ENCODE data around the gene CLNK. TPM values are rescaled to one million over a fixed set of nuclear protein-coding genes. Genes with fewer than 3 reads are reported as not detected.
"Not testable (repeated sequence)": the region's sequence is repeated elsewhere in the genome, so short reads cannot be mapped to it uniquely, and the experiment has no call there.

The CLNK gene
- total RNA-seq, 1 donor from 2014 or later = not detected

DNA sequence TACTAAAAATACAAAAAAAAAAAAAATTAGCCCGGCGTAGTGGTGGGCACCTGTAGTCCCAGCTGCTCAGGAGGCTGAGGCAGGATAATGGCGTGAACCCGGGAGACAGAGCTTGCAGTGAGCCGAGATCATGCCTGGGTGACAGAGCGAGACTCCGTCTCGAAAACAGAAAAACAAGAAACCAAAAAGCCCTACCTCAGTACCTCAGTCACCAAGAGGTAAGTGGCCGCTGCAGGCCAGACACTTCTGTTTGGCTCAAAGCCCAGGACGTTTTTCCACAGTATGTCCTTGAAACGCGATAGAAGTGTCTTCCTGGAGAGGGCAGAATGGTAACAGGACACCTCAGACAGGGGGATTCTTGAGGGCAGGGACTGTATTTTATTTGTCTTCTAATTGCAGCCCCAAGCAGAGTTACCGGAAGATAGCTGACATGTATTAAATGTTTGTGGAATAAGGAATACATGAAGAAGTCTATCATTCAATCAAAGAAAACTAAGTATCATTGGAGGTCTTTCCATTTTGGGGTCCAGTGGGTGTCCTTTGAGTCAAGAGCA lies 63.6 kb downstream of the CLNK start:
- no peak overlapping the region for H3K27ac ChIP-seq (replicated peaks)
- no peaks in the 10 kb centered on the region for H3K36me3 ChIP-seq
- no peak overlapping the region for H3K4me3 ChIP-seq
- no peaks in the 10 kb centered on the region for H3K9me3 ChIP-seq (replicated peaks)
- intact Hi-C loops (cut with micrococcal nuclease) = no loop called here
- TF ChIP-seq, protein P1, sequence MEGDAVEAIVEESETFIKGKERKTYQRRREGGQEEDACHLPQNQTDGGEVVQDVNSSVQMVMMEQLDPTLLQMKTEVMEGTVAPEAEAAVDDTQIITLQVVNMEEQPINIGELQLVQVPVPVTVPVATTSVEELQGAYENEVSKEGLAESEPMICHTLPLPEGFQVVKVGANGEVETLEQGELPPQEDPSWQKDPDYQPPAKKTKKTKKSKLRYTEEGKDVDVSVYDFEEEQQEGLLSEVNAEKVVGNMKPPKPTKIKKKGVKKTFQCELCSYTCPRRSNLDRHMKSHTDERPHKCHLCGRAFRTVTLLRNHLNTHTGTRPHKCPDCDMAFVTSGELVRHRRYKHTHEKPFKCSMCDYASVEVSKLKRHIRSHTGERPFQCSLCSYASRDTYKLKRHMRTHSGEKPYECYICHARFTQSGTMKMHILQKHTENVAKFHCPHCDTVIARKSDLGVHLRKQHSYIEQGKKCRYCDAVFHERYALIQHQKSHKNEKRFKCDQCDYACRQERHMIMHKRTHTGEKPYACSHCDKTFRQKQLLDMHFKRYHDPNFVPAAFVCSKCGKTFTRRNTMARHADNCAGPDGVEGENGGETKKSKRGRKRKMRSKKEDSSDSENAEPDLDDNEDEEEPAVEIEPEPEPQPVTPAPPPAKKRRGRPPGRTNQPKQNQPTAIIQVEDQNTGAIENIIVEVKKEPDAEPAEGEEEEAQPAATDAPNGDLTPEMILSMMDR (IDR thresholded peaks at IDR 0.05; ENCODE audit: borderline replicate concordance) = no peak
- DNase-seq = no peak
- peaks cover 35% of the 10 kb centered on the region for H3K27me3 ChIP-seq (ENCODE audit: low read depth)
- H3K4me1 ChIP-seq = no peaks in the 10 kb centered on the region

DNA sequence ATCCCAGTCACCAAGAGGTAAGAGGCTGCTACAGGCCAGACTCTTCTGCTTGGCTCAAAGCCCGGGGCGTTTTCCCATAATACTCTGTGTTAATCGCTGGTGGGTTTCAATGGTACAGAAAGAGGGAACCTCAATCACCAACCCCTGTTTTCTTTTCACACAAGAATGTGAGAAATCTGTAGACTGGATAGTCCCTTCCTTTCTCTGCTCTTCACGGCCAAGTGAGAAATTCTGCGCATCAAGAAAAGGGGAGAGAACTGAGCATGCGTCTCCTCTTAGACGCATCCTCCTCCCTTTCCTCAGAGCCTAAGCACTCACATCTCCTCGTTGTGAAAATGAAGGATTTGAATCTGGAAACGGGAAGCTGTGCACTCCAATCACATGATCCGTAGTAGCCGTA lies 64.7 kb downstream of the CLNK start:
- peaks cover 28% of the 10 kb centered on the region for H3K27me3 ChIP-seq (ENCODE audit: low read depth)
- intact Hi-C loops (cut with micrococcal nuclease) = no loop called here
- H3K4me3 ChIP-seq = no peak overlapping the region
- TF ChIP-seq, protein P1 (IDR thresholded peaks at IDR 0.05; ENCODE audit: borderline replicate concordance) = no peak
- no peaks in the 10 kb centered on the region for H3K36me3 ChIP-seq
- DNase-seq = no peak
- H3K9me3 ChIP-seq (replicated peaks) = no peaks in the 10 kb centered on the region
- H3K27ac ChIP-seq (replicated peaks) = no peak overlapping the region
- no peaks in the 10 kb centered on the region for H3K4me1 ChIP-seq

DNA sequence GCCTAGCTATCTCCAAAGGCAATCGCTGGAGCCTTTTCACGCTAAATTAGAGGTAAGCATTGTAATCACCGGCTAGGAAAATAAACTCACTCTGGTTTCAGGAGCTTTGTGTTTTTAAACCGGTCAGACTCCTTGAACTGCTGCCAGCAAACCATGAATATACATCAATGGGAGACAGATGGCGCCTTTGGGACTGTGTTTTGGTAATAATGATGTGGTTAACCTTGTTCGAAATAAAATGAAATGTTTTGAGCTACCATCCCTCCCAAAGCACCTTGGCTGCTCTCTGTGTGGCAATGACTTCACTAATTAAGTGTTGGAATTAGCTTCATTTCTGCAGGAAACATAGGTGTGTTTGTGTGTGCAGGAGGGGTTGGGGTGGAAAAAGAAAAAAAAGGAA lies 65.3 kb downstream of the CLNK start:
- Histone ChIP-seq H3K27ac (replicated peaks) (no peak overlapping the region), H3K4me1 (no peaks in the 10 kb centered on the region), H3K9me3 (replicated peaks) (no peaks in the 10 kb centered on the region), H3K4me3 (no peak overlapping the region), H3K27me3 (ENCODE audit: low read depth) (peaks cover 33% of the 10 kb centered on the region), H3K36me3 (no peaks in the 10 kb centered on the region)
- no peak for DNase-seq
- TF ChIP-seq, protein P1 (IDR thresholded peaks at IDR 0.05; ENCODE audit: borderline replicate concordance) = no peak
- intact Hi-C loops (cut with micrococcal nuclease) = no loop called here

DNA sequence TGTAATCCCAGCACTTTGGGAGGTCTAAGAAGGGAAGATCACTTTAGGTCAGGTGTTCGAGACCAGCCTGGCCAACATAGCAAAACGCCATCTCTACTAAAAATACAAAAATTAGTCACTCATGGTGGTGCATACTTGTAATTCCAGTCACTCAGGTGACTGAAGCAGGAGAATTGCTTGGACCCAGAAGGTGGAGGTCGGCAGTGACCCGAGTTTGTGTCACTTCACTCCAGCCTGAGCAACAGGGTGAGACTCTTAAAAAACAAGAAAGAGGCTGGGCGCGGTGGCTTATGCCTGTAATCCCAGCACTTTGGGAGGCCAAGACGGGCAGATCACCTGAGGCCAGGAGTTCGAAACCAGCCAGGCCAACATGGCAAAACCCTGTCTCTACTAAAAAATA lies 69.6 kb downstream of the CLNK start:
- H3K4me1 ChIP-seq; H3K27ac ChIP-seq (replicated peaks); H3K36me3 ChIP-seq; DNase-seq; H3K4me3 ChIP-seq; H3K9me3 ChIP-seq (replicated peaks); intact Hi-C loops (cut with micrococcal nuclease): not testable (repeated sequence)
- peaks cover 18% of the 10 kb centered on the region for H3K27me3 ChIP-seq (ENCODE audit: low read depth)

DNA sequence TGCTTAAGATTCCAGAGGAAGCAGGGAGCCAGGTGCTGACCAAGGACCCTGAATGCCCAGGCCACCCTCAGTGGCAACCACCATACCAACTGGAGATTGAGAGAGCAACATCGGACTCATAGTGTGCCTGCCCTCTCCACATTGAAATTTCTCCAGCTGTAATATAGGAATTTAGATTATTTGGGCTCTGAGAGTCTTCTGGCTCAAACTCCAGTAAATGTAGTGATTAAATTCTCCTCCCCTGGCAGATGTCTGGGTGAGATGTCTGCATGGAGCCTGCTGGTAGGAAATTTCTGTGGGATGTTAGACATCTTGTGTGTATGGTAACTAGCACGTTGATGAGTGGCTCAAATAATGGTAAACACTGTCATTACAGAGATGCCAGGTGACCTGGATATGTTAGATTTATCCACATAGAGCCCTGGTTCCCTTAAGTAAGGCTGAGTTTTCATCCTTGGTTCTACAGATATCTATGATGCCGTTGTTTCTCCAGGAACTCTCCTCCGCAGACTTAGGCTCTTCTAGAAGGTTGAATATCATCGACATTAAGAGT lies 70.6 kb downstream of the CLNK start:
- H3K4me3 ChIP-seq = no peak overlapping the region
- TF ChIP-seq, protein P1 (IDR thresholded peaks at IDR 0.05; ENCODE audit: borderline replicate concordance) = no peak
- H3K4me1 ChIP-seq = no peaks in the 10 kb centered on the region
- H3K9me3 ChIP-seq (replicated peaks) = no peaks in the 10 kb centered on the region
- peaks cover 14% of the 10 kb centered on the region for H3K27me3 ChIP-seq (ENCODE audit: low read depth)
- no peak overlapping the region for H3K27ac ChIP-seq (replicated peaks)
- H3K36me3 ChIP-seq = no peaks in the 10 kb centered on the region
- DNase-seq = no peak
- intact Hi-C loops (cut with micrococcal nuclease) = no loop called here

DNA sequence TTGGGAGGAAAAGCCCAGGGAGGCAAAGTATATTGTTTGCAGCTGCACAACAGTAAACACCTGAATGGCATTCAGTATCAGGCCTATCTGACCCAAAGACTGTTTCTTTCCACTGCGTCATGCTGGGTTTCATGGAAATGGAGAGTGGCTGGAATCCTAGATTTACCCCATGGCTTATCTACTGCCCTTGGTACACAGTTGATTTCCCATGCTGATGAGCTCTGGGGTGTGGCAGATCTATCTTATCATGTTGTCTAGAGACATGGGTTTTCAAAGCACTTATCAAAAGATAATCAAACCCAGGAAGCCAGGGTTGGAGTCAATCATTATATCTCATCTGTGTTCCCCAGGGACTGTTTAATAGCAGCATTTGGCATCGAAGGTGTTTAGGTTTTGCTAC lies 72.1 kb downstream of the CLNK start:
- H3K36me3 ChIP-seq = no peaks in the 10 kb centered on the region
- H3K27me3 ChIP-seq (ENCODE audit: low read depth) = peaks cover 14% of the 10 kb centered on the region
- no peak overlapping the region for H3K27ac ChIP-seq (replicated peaks)
- H3K4me3 ChIP-seq = no peak overlapping the region
- no peaks in the 10 kb centered on the region for H3K4me1 ChIP-seq
- no peaks in the 10 kb centered on the region for H3K9me3 ChIP-seq (replicated peaks)
- no peak for DNase-seq
- TF ChIP-seq, protein P1 (IDR thresholded peaks at IDR 0.05; ENCODE audit: borderline replicate concordance) = no peak
- intact Hi-C loops (cut with micrococcal nuclease) = no loop called here

All from left ventricle myocardium inferior (tissue), 1 donor.